HG03064 (cell line): ENCODE results near the gene ABHD13.

Experiments
- ATAC-seq: cut with Tn5 transposase; IDR thresholded peaks from one replicate; pipeline ENCODE4 v1.9.1; 2021; ENCODE audit warnings: low read depth; ENCODE audit not compliant: unreplicated experiment

ABHD13 gene

DNA sequence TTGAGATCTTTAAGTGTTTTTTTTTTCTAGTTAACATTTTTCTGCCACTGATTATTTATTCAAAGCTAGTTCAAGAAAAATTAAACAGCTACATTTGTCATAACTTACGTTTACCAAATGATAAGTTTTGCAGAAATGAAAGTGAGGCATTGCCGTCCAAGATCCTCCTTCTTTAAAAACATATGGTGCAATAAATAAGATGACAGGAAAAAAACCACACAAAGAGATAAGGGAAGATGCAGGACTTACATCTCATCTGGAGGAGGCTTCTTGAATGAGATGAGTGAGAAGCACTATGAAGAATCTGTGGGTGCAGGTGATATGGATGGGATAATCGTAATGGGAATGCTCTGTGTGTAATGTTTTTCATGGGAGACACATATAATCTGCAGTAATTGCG lies 63.7 kb downstream of the ABHD13 start:
- no peak for ATAC-seq

DNA sequence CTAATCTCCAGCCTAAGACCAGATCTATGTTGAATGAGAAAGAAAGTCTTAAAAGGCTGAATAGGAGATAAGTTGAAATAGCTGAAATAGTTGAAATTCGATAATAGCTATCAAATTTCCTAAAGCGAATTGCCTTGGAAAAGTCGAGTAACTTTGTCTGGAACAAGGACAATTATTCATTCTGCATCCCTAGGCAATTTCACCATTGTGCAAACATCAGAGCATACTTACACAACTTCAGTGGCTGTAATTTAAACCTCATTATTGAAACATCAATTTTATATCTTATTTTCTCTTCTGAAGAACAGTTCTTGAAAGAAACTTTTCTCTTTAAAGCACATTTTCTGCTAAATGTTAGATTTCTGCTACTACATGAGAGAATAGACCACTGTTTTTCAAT lies 64.9 kb downstream of the ABHD13 start:
- ATAC-seq: no peak
